GOT3 (cell line): ENCODE data around the gene MEGF11.

Experiments used
- DNase-seq: peaks from one replicate; lab custom pipeline; 2025; ENCODE audit warnings: mixed read lengths; lab: John Stamatoyannopoulos, UW

Gene MEGF11

GRCh38 chr15:66253418-66254088, at the start of gene MEGF11:
Gene MEGF11, minus strand, starts transcription at chr15:66253750. Its CDS starts 125,347 bp downstream, at chr15:66128403.
- no peak for DNase-seq

GRCh38 chr15:66302489-66303278, 49.1 kb upstream of the MEGF11 start:
- DNase-seq: no peak

GRCh38 chr15:66298803-66299251, 45.3 kb upstream of the MEGF11 start:
- no peak for DNase-seq

GRCh38 chr15:66296186-66296585, 42.6 kb upstream of the MEGF11 start:
- no peak for DNase-seq

GRCh38 chr15:66294932-66295235, 41.3 kb upstream of the MEGF11 start:
- DNase-seq: no peak

- no peak for DNase-seq
Observed at GRCh38 chr15:66294157-66294931, 40.8 kb upstream of the MEGF11 start.

- no peak for DNase-seq
Observed at GRCh38 chr15:66293419-66294156, 40.0 kb upstream of the MEGF11 start, which contains the start of gene DIS3L. Gene DIS3L, plus strand, starts transcription at chr15:66293568. Its CDS starts 29 bp downstream, at chr15:66293597.

GRCh38 chr15:66292571-66293418, 39.2 kb upstream of the MEGF11 start:
- DNase-seq: no peak

GRCh38 chr15:66291816-66292570, 38.4 kb upstream of the MEGF11 start:
- no peak for DNase-seq

GRCh38 chr15:66290518-66290917, 37.0 kb upstream of the MEGF11 start:
- DNase-seq: no peak

GRCh38 chr15:66290007-66290406, 36.5 kb upstream of the MEGF11 start:
- DNase-seq: no peak

- DNase-seq: no peak
Observed at GRCh38 chr15:66288551-66289185, 35.1 kb upstream of the MEGF11 start.

- no peak for DNase-seq
Observed at GRCh38 chr15:66288093-66288492, 34.5 kb upstream of the MEGF11 start.

GRCh38 chr15:66287461-66288057, 34.0 kb upstream of the MEGF11 start:
- no peak for DNase-seq

- no peak for DNase-seq
Observed at GRCh38 chr15:66285533-66286280, 32.2 kb upstream of the MEGF11 start.

- no peak for DNase-seq
Observed at GRCh38 chr15:66284271-66284670, 30.7 kb upstream of the MEGF11 start.

- no peak for DNase-seq
Observed at GRCh38 chr15:66278671-66279070, 25.1 kb upstream of the MEGF11 start.

GRCh38 chr15:66278056-66278455, 24.5 kb upstream of the MEGF11 start:
- no peak for DNase-seq

- DNase-seq: no peak
Observed at GRCh38 chr15:66276546-66276945, 23.0 kb upstream of the MEGF11 start.
